Thoracic aorta (tissue), 2 donors: ENCODE data around the gene STAB1. TPM values are rescaled to one million over a fixed set of nuclear protein-coding genes. Genes with fewer than 3 reads are reported as not detected.

Experiments
- ATAC-seq: fragments of 150-250 bp; one replicate; pipeline ENCODE4 v1.8.0; 2017; ENCODE audit warnings: low read depth; ENCODE audit not compliant: insufficient number of reproducible peaks, low FRiP score
- DNase-seq: peaks from one replicate; pipeline ENCODE4 v3.0.0-alpha.2; 2020; ENCODE audit warnings: low spot score
- H3K27ac ChIP-seq, 2 donors: fragments of 200-600 bp; sonication (generic); 1 replicate in 1 of 2; 2 replicates in 1 of 2; pipeline ENCODE4 v1.5.1; 2016; ENCODE audit warnings: mild to moderate bottlenecking in 2 of 2, moderate library complexity in 2 of 2
- H3K27me3 ChIP-seq: fragments of 200-600 bp; sonication (generic); replicated peaks from 2 replicates; pipeline ENCODE4 v1.6.0; 2016; ENCODE audit warnings: mild to moderate bottlenecking; ENCODE audit not compliant: insufficient read depth
- H3K36me3 ChIP-seq: fragments of 200-600 bp; sonication (generic); one replicate; pipeline ENCODE4 v1.5.1; 2016
- H3K4me1 ChIP-seq, 2 donors: fragments of 200-600 bp; sonication (generic); 1 replicate in 1 of 2; 2 replicates in 1 of 2; pipeline versions ENCODE4 v1.5.1 to v1.6.0; 2016; ENCODE audit warnings: low read depth in 2 of 2, mild to moderate bottlenecking in 1 of 2; ENCODE audit not compliant: control insufficient read depth in 1 of 2
- H3K4me3 ChIP-seq: fragments of 200-600 bp; sonication (generic); 2 replicates; pipeline ENCODE4 v1.5.1; 2016; ENCODE audit warnings: mild to moderate bottlenecking
- H3K9me3 ChIP-seq: fragments of 200-600 bp; sonication (generic); 2 replicates; pipeline ENCODE4 v1.5.1; 2016
- total RNA-seq, 2 donors: library from RNA; depleted of rRNA; stranded (reverse); fragments of >200 nt; gene quantifications; one replicate each; pipeline versions ENCODE4 v1.1.0 to v1.2.3, GENCODE V29; 2016
- TF ChIP-seq, protein P1 (sequence below): fragments of 200-600 bp; sonication (generic); IDR thresholded peaks from one replicate; pipeline ENCODE4 v1.5.1; 2019; ENCODE audit warnings: antibody characterized with exemption

STAB1 gene
- total RNA-seq, 2 donors from 2014 or later: 249 to 837 TPM

DNA sequence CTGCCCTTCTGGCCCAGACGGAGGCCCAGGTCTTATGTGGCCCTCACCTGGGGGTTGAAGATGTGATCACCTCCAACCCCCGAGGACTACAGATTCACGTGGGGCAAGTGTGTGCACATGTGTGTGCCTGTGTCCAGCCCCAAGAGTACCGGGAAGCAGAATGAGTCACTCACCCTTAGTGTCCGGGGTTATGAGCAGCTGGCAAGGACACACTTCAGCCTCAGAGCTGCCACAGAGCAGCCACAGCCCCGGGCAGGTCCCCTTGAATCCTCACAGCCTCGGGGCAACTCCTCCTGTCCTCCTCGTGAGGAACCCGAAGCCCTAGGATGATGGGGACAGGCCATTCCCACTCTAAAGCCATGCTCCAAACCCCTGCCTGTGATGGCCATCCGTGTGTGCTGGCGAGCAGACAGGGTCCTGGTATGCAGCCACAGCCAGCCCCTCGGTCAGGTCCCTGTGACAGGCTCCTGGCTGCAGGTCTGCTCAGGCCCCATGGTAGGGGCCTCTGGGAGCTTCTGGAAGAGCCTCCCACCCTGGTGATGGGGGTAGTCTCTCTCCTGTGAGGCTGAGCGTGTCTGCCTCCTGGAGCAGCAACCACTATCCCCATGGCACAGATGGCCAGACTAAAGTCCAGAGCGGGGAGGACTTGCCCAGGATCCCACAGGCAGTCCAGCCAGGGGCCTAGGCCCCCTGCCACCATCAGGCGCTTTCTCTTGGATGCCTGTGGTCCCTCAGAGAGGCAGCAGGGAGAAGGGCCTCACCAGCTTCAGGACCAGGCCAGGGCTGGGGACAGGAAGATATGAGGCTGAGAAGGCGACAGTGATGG lies 852 bp downstream of the STAB1 start:
- Histone ChIP-seq H3K27me3 (no peaks in the 10 kb centered on the region), H3K4me1 (peaks cover 0 to 6% of the 10 kb centered on the region in 2 donors), H3K9me3 (no peaks in the 10 kb centered on the region), H3K36me3 (peaks cover 20% of the 10 kb centered on the region), H3K4me3 (peak overlapping the region; percentile 53), H3K27ac (peak overlapping the region in 1 of 2 donors; percentile 27)
- ATAC-seq (no peak), DNase-seq (no peak)
- TF ChIP-seq, protein P1, sequence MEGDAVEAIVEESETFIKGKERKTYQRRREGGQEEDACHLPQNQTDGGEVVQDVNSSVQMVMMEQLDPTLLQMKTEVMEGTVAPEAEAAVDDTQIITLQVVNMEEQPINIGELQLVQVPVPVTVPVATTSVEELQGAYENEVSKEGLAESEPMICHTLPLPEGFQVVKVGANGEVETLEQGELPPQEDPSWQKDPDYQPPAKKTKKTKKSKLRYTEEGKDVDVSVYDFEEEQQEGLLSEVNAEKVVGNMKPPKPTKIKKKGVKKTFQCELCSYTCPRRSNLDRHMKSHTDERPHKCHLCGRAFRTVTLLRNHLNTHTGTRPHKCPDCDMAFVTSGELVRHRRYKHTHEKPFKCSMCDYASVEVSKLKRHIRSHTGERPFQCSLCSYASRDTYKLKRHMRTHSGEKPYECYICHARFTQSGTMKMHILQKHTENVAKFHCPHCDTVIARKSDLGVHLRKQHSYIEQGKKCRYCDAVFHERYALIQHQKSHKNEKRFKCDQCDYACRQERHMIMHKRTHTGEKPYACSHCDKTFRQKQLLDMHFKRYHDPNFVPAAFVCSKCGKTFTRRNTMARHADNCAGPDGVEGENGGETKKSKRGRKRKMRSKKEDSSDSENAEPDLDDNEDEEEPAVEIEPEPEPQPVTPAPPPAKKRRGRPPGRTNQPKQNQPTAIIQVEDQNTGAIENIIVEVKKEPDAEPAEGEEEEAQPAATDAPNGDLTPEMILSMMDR: no peak

DNA sequence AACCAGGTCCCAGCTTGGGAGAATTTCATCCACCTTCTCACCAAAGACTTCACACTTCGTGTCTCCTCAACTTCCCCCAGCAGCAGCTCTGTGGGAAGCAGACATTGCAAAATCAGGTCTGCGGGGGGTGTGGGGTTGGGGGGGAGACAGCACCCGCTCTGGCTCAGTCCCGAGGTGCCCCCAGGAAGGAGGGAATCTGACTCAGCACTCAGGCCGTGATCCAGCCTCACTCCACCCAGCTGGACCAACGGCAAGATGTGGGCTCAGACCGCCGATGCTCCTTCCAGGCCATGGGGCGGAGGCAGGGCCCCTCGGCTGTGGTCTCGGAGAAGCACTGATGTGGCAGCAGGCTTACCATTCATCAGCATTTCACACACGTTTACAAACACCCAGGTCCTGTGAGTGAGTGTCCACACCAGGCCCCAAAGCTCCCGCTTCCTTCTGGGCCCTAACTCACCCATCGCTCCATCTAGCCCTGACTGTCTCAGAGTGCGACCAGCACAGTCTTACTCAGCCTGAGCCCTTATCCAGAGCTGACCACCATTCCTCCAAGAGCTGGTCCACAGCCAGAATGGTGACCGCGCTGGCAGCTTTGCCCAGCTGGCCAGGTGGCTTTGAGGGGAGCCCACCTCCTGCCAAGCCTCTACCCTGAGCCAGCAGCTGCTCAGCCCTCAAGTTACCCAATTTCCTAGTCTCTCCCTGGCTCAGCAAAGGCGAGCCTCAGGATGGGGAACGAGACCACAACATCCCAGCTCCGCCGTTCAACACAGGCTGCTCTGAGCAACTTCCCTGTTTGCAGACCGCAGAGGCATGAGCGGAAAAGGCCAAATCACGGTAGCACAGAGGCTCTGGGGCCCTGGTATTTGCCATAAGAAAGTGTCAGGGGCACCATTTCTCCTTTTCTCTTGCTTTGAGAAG lies 3.3 kb downstream of the STAB1 start:
- no peaks in the 10 kb centered on the region for H3K9me3 ChIP-seq

DNA sequence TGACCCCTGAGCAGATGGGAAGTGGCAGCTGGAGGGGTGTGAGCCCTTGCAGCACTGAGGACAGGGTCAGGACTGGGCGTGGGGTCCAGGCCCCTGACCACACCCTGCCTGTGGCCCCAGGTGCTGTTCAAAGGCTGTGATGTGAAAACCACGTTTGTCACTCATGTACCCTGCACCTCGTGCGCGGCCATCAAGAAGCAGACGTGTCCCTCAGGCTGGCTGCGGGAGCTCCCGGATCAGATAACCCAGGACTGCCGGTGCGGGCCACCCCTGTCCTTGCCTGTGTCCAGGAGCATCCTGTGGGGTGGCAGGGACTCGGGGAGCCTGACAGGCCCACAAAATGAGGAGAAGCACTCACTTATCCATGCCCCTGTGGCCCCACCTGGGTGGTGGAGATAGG lies 5.9 kb downstream of the STAB1 start:
- Histone ChIP-seq H3K4me1 (no peaks in the 10 kb centered on the region), H3K27ac (no peak overlapping the region), H3K9me3 (no peaks in the 10 kb centered on the region), H3K36me3 (no peaks in the 10 kb centered on the region), H3K4me3 (no peak overlapping the region), H3K27me3 (no peaks in the 10 kb centered on the region)
- DNase-seq (no peak), ATAC-seq (no peak)
- TF ChIP-seq, protein P1: no peak

More for the DNA sequence above, 3.3 kb downstream of the STAB1 start:
- Histone ChIP-seq H3K27ac (no peak overlapping the region), H3K4me3 (no peak overlapping the region), H3K4me1 (peaks cover 0 to 6% of the 10 kb centered on the region in 2 donors), H3K36me3 (no peaks in the 10 kb centered on the region), H3K27me3 (no peaks in the 10 kb centered on the region)
- ATAC-seq (no peak), DNase-seq (no peak)
- TF ChIP-seq, protein P1: no peak

DNA sequence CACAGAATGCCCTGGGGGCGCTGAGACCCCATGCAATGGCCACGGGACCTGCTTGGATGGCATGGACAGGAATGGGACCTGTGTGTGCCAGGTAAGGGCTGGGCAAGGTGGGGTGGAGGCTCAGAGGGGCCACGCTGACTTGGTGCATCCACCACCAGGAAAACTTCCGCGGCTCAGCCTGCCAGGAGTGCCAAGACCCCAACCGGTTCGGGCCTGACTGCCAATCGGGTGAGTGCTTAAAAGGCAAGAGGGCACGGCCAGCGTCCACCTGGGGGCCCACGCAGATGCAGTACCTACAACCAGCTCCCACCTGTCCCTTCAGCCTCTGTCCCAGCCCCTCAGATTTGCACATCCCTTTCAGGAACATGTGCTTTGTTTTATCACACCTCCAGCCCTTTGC lies 6.9 kb downstream of the STAB1 start:
- TF ChIP-seq, protein P1: no peak

DNA sequence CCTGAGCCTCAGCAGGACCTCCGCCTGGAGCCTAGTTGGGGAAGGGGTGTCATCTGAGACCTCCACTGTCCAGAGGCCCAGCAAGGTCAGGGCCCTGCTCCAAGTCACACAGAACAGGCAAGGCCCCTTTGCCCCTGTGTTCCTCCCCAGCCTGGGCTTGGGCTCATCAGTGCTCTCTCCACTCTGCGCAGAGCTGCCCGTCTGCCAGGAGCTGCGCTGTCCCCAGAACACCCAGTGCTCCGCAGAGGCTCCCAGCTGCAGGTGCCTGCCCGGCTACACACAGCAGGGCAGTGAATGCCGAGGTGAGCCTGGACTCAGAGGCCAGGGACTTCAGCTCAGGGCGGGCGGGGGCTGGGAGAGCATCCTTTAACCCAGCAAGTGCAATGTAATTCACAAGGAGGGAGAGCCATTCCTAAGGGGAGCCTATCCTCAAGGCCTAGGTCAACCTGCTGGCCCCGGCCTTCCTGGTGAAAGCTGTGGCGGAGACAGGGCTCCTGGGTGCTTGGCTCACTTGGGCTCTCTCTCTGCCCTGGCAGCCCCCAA lies 7.7 kb downstream of the STAB1 start:
- ATAC-seq (no peak), DNase-seq (no peak)
- TF ChIP-seq, protein P1: no peak
- no peak overlapping the region for H3K4me3 ChIP-seq
- no peaks in the 10 kb centered on the region for H3K36me3 ChIP-seq
- H3K9me3 ChIP-seq: no peaks in the 10 kb centered on the region
- no peaks in the 10 kb centered on the region for H3K4me1 ChIP-seq
- no peak overlapping the region for H3K27ac ChIP-seq
- no peaks in the 10 kb centered on the region for H3K27me3 ChIP-seq

More for the DNA sequence above, 6.9 kb downstream of the STAB1 start:
- H3K9me3 ChIP-seq: no peaks in the 10 kb centered on the region
- no peaks in the 10 kb centered on the region for H3K27me3 ChIP-seq
- ATAC-seq (no peak), DNase-seq (no peak)
- H3K4me3 ChIP-seq: no peak overlapping the region
- no peaks in the 10 kb centered on the region for H3K4me1 ChIP-seq
- H3K27ac ChIP-seq: no peak overlapping the region
- H3K36me3 ChIP-seq: no peaks in the 10 kb centered on the region
